Stomach (tissue), 4 donors: ENCODE results near the gene KLK10.

ENCODE experiments used
- POLR2A ChIP-seq, 4 donors: fragments of 450-650 bp; IDR thresholded peaks; one replicate each; pipeline ENCODE4 v1.6.1; 2016; ENCODE audit warnings: antibody characterized with exemption in 4 of 4, control low read depth in 2 of 4, mild to moderate bottlenecking in 1 of 4, moderate library complexity in 1 of 4
- POLR2AphosphoS5 ChIP-seq, 3 donors: sonication (generic); formaldehyde crosslinking; IDR thresholded peaks; one replicate each; pipeline ENCODE4 v1.6.1; 2016; ENCODE audit warnings: antibody characterized with exemption in 3 of 3
- TF ChIP-seq, protein P1 (sequence below), 7 experiments: fragments of 450-650 bp in 4 of 7; fragments of 200-600 bp in 3 of 7; sonication (generic) in 3 of 7; IDR thresholded peaks; one replicate each; pipeline ENCODE4 v1.5.1; 2016 to 2019; ENCODE audit warnings: antibody characterized with exemption in 7 of 7, control low read depth in 2 of 7, mild to moderate bottlenecking in 1 of 7

DNA sequence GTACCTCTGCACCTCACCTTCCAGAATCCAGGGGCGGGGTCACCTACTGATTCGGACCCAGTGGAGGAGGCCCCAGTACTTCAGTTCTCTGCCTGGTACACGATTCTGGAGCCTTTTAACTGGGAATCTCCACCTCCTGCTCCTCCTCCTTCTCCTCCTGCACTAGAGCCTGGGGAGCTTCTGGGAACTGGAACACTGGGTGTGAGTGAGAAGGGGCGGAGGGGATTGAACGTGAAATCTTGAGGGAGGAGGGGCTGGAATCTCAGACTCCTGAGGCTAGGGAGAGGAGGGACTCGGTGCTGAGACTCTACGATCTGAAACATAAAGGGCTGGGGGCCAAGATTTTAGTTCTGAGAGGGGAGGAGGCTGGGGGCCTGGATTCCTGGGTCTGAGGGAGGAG, 18.0 kb downstream of the KLK10 start, which contains the start of gene KLK8:
- TF ChIP-seq, protein P1, sequence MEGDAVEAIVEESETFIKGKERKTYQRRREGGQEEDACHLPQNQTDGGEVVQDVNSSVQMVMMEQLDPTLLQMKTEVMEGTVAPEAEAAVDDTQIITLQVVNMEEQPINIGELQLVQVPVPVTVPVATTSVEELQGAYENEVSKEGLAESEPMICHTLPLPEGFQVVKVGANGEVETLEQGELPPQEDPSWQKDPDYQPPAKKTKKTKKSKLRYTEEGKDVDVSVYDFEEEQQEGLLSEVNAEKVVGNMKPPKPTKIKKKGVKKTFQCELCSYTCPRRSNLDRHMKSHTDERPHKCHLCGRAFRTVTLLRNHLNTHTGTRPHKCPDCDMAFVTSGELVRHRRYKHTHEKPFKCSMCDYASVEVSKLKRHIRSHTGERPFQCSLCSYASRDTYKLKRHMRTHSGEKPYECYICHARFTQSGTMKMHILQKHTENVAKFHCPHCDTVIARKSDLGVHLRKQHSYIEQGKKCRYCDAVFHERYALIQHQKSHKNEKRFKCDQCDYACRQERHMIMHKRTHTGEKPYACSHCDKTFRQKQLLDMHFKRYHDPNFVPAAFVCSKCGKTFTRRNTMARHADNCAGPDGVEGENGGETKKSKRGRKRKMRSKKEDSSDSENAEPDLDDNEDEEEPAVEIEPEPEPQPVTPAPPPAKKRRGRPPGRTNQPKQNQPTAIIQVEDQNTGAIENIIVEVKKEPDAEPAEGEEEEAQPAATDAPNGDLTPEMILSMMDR (IDR thresholded peaks at IDR 0.05): no peak
- no peak for TF ChIP-seq POLR2A (IDR thresholded peaks at IDR 0.05)
- no peak for TF ChIP-seq POLR2AphosphoS5 (IDR thresholded peaks at IDR 0.05)
